ENCODE measurements around the gene SLC49A3. TPM values are rescaled to one million over a fixed set of nuclear protein-coding genes. Genes with fewer than 3 reads are reported as not detected.

Gene SLC49A3
- total and polyA plus RNA-seq, 10 of the 15 experiments (the other 5 are each of a cell fraction or from before 2014, with no cell fraction given), result 0.09 to 0.85 (median 0.18) TPM; not detected in 4

- ChIA-PET CTCF (interaction anchor here (0.7 to 1.1 kb wide), 4 partner anchors 13 to 107 kb away, joined by 3 to 4 read pairs (median 3); no protein-coding TSS in a partner anchor), POLR2A (interaction anchor here (0.5 kb wide), 1 partner anchor 19 kb away, joined by 4 read pairs; no protein-coding TSS in a partner anchor), RAD21 (ENCODE audit: unreplicated experiment) (no interaction called here), SMC1A (ENCODE audit: uncharacterized antibody, unreplicated experiment) (no interaction called here)
- Histone ChIP-seq H3K27me3 (replicated peaks in 1 of 2; ENCODE audit: control insufficient read depth in 2 of 2, insufficient read depth in 2 of 2, low read length in 1 of 2) (no peaks in the 10 kb centered on the region), H3K4me3 (no peak overlapping the region), H3K9ac (ENCODE audit: control insufficient read depth, insufficient read depth, low read length) (no peak overlapping the region), H3K27ac (ENCODE audit: control insufficient read depth, insufficient read depth) (no peak overlapping the region), H3K79me2 (ENCODE audit: control insufficient read depth, insufficient read depth, low read length) (peaks cover 51% of the 10 kb centered on the region), H3K4me1 (ENCODE audit: control insufficient read depth, insufficient read depth, low read length) (no peaks in the 10 kb centered on the region; the same call in 1 of the 2 replicates), H3K36me3 (ENCODE audit: control insufficient read depth in 2 of 2, insufficient read depth in 2 of 2, low read length in 1 of 2) (peaks cover 2 to 3% of the 10 kb centered on the region in 2 experiments; a peak in 3 of 4 replicates), H3K9me3 (replicated peaks; ENCODE audit: control insufficient read depth, insufficient read depth, low read length) (no peaks in the 10 kb centered on the region), H4K20me1 (ENCODE audit: control insufficient read depth, insufficient read depth) (no peaks in the 10 kb centered on the region), H3K4me2 (ENCODE audit: control insufficient read depth, insufficient read depth) (no peak overlapping the region), H2AFZ (ENCODE audit: control insufficient read depth, low read depth, low read length) (no peak overlapping the region)
- no peak for ATAC-seq
- no peak for FAIRE-seq
- DNase-seq (ENCODE audit: low read depth, low spot score), result no peak
- in situ Hi-C loops (cut with MboI) (no loop called here), intact Hi-C loops (cut with micrococcal nuclease; ENCODE audit: unreplicated experiment) (no loop called here)
- TF ChIP-seq RELA (IDR thresholded peaks at IDR 0.05; ENCODE audit: borderline replicate concordance, partially characterized antibody), result no peak
- no peak for TF ChIP-seq HDGF (IDR thresholded peaks at IDR 0.05)
- TF ChIP-seq FOXK2 (IDR thresholded peaks at IDR 0.05), result no peak
- TF ChIP-seq E2F4 (IDR thresholded peaks at IDR 0.05; ENCODE audit: low read depth, low read length), result no peak
- no peak for TF ChIP-seq SREBF1 (IDR thresholded peaks at IDR 0.05; ENCODE audit: low read length)
- no peak for TF ChIP-seq ZNF207 (IDR thresholded peaks at IDR 0.05; ENCODE audit: borderline replicate concordance)
- no peak for TF ChIP-seq STAT3 (IDR thresholded peaks at IDR 0.05; ENCODE audit: low read depth, low read length)
- TF ChIP-seq BRCA1 (IDR thresholded peaks at IDR 0.05; ENCODE audit: low read depth, low read length), result no peak
- TF ChIP-seq TCF3 (IDR thresholded peaks at IDR 0.05; ENCODE audit: borderline replicate concordance, insufficient read depth, low read depth, low read length), result no peak
- BruUV-seq (replicated peaks), result no TSS peak
- 93% methylated on average over 9 of the region's 9 CpGs for WGBS (ENCODE audit: insufficient coverage, insufficient replicate concordance, low lambda C conversion rate, missing lambda C conversion rate)
Measured at GRCh38 chr4:710116-710515, 21.2 kb upstream of the SLC49A3 start.

All from GM12878 (cell line).